Loucy (cell line): ENCODE results near the gene SGSM2.

ENCODE experiments used
- H2AFZ ChIP-seq: fragments of 200-600 bp; sonication (generic); 2 replicates; pipeline ENCODE4 v1.6.0; 2016; ENCODE audit warnings: antibody characterized with exemption, mild to moderate bottlenecking, low read length, moderate library complexity
- H3F3A ChIP-seq: fragments of 200-600 bp; 2 replicates; pipeline ENCODE4 v1.6.0; 2016; ENCODE audit warnings: antibody characterized with exemption, low read depth, mild to moderate bottlenecking
- H3K27me3 ChIP-seq: fragments of 200-600 bp; sonication (generic); 2 replicates; pipeline ENCODE4 v1.6.1; 2014; ENCODE audit warnings: low read length, mild to moderate bottlenecking; ENCODE audit not compliant: insufficient read depth, poor library complexity, severe bottlenecking
- H3K36me3 ChIP-seq: fragments of 200-600 bp; sonication (generic); 2 replicates; pipeline ENCODE4 v1.6.1; 2016; ENCODE audit warnings: low read length; ENCODE audit not compliant: insufficient read depth
- H3K4me1 ChIP-seq: fragments of 200-600 bp; sonication (generic); 2 replicates; pipeline ENCODE4 v1.5.1; 2014; ENCODE audit warnings: low read length, mild to moderate bottlenecking; ENCODE audit not compliant: insufficient read depth, poor library complexity, severe bottlenecking
- H3K4me2 ChIP-seq: fragments of 200-600 bp; sonication (generic); 2 replicates; pipeline ENCODE4 v1.6.0; 2014; ENCODE audit warnings: antibody characterized with exemption, low read length, low read depth, mild to moderate bottlenecking; ENCODE audit not compliant: poor library complexity, severe bottlenecking
- H3K4me3 ChIP-seq: fragments of 200-600 bp; sonication (generic); 2 replicates; pipeline ENCODE4 v1.5.1; 2014; ENCODE audit warnings: low read length, mild to moderate bottlenecking, mixed read lengths; ENCODE audit not compliant: poor library complexity, severe bottlenecking
- H3K79me2 ChIP-seq: fragments of 200-600 bp; sonication (generic); 2 replicates; pipeline ENCODE4 v1.6.1; 2014; ENCODE audit warnings: low read length; ENCODE audit not compliant: insufficient read depth
- H3K9ac ChIP-seq: fragments of 200-600 bp; sonication (generic); 2 replicates; pipeline ENCODE4 v1.6.0; 2014; ENCODE audit warnings: mild to moderate bottlenecking, low read depth, low read length, moderate library complexity; ENCODE audit not compliant: poor library complexity, severe bottlenecking
- H3K9me2 ChIP-seq: fragments of 200-600 bp; sonication (generic); replicated peaks from 2 replicates; pipeline ENCODE4 v1.6.1; 2016; ENCODE audit warnings: low read depth, low read length, mixed read lengths
- H3K9me3 ChIP-seq: fragments of 200-600 bp; sonication (generic); 2 replicates; pipeline ENCODE4 v1.6.1; 2014; ENCODE audit warnings: mild to moderate bottlenecking, antibody characterized with exemption, low read length, low read depth; ENCODE audit not compliant: insufficient read depth
- H4K20me1 ChIP-seq: fragments of 200-600 bp; sonication (generic); 2 replicates; pipeline ENCODE4 v1.6.0; 2014; ENCODE audit warnings: antibody characterized with exemption, low read length, mild to moderate bottlenecking; ENCODE audit not compliant: insufficient read depth, poor library complexity, severe bottlenecking
- CTCF ChIP-seq: fragments of 200-600 bp; sonication (generic); conservative IDR thresholded peaks from 2 replicates; pipeline ENCODE4 v1.5.1; 2014; ENCODE audit warnings: mild to moderate bottlenecking, antibody characterized with exemption, low read length
- EZH2phosphoT487 ChIP-seq: fragments of 200-600 bp; IDR thresholded peaks from 2 replicates; pipeline ENCODE4 v1.6.1; 2018; ENCODE audit warnings: antibody characterized with exemption, mild to moderate bottlenecking, moderate library complexity, borderline replicate concordance

SGSM2 gene

GRCh38 chr17:2380226-2380922, 43.1 kb downstream of the SGSM2 start:
- Histone ChIP-seq H3K9me3 (no peaks in the 10 kb centered on the region), H4K20me1 (no peaks in the 10 kb centered on the region), H3K9ac (no peak overlapping the region), H3K4me2 (no peak overlapping the region), H3K4me3 (no peak overlapping the region), H3K4me1 (no peaks in the 10 kb centered on the region), H3K79me2 (no peaks in the 10 kb centered on the region), H3K9me2 (no peaks in the 10 kb centered on the region), H3K27me3 (no peaks in the 10 kb centered on the region), H3K36me3 (peaks cover 1% of the 10 kb centered on the region; the same call in 1 of the 2 replicates), H2AFZ (no peak overlapping the region), H3F3A (no peaks in the 10 kb centered on the region)
- TF ChIP-seq EZH2phosphoT487, result no peak
- TF ChIP-seq CTCF, result no peak

GRCh38 chr17:2380950-2381649, 43.8 kb downstream of the SGSM2 start:
- H3K9me2 ChIP-seq, result no peaks in the 10 kb centered on the region
- no peaks in the 10 kb centered on the region for H3K79me2 ChIP-seq
- H3K9ac ChIP-seq, result no peak overlapping the region
- no peak for TF ChIP-seq EZH2phosphoT487
- TF ChIP-seq CTCF, result no peak
- no peaks in the 10 kb centered on the region for H4K20me1 ChIP-seq
- no peak overlapping the region for H2AFZ ChIP-seq
- peaks cover 7% of the 10 kb centered on the region; the same call in 1 of the 2 replicates for H3K36me3 ChIP-seq
- no peaks in the 10 kb centered on the region for H3F3A ChIP-seq
- no peak overlapping the region for H3K4me2 ChIP-seq
- H3K4me3 ChIP-seq, result no peak overlapping the region
- no peaks in the 10 kb centered on the region for H3K27me3 ChIP-seq
- H3K4me1 ChIP-seq, result no peaks in the 10 kb centered on the region
- H3K9me3 ChIP-seq, result no peaks in the 10 kb centered on the region

GRCh38 chr17:2383628-2384167, 46.4 kb downstream of the SGSM2 start:
- no peak overlapping the region for H3K4me2 ChIP-seq
- H3K36me3 ChIP-seq, result peaks cover 14% of the 10 kb centered on the region; the same call in 1 of the 2 replicates
- no peak for TF ChIP-seq EZH2phosphoT487
- no peak for TF ChIP-seq CTCF
- H3F3A ChIP-seq, result no peaks in the 10 kb centered on the region
- no peaks in the 10 kb centered on the region for H3K4me1 ChIP-seq
- H2AFZ ChIP-seq, result no peak overlapping the region
- no peaks in the 10 kb centered on the region for H3K79me2 ChIP-seq
- H3K27me3 ChIP-seq, result no peaks in the 10 kb centered on the region
- no peak overlapping the region for H3K4me3 ChIP-seq
- H3K9me3 ChIP-seq, result no peaks in the 10 kb centered on the region
- H3K9me2 ChIP-seq, result no peaks in the 10 kb centered on the region
- no peaks in the 10 kb centered on the region for H4K20me1 ChIP-seq
- H3K9ac ChIP-seq, result no peak overlapping the region
